GM19467 (cell line): ENCODE measurements around the gene RPS14.
A peak's percentile ranks its signal among the peaks of the same experiment; 100 is the strongest.

ENCODE experiments used
- ATAC-seq: cut with Tn5 transposase; IDR thresholded peaks from one replicate; pipeline ENCODE4 v1.9.1; 2021; ENCODE audit warnings: mild to moderate bottlenecking, moderate library complexity; ENCODE audit not compliant: unreplicated experiment

The RPS14 gene

GRCh38 chr5:150401376-150402228, 47.9 kb downstream of the RPS14 start:
- ATAC-seq = no peak

GRCh38 chr5:150401076-150401375, 48.5 kb downstream of the RPS14 start:
- no peak for ATAC-seq

- no peak for ATAC-seq
Measured at GRCh38 chr5:150400316-150401075, 49.0 kb downstream of the RPS14 start.

GRCh38 chr5:150399524-150400211, 49.9 kb downstream of the RPS14 start:
- peak; percentile 16 for ATAC-seq

- peak; percentile 56 for ATAC-seq
Measured at GRCh38 chr5:150398722-150399523, 50.6 kb downstream of the RPS14 start.

- no peak for ATAC-seq
Measured at GRCh38 chr5:150397782-150398721, 51.5 kb downstream of the RPS14 start.

GRCh38 chr5:150397146-150397781, 52.3 kb downstream of the RPS14 start:
- ATAC-seq = no peak

GRCh38 chr5:150396267-150396666, 53.3 kb downstream of the RPS14 start:
- ATAC-seq = no peak

GRCh38 chr5:150395688-150395975, 53.9 kb downstream of the RPS14 start:
- ATAC-seq = no peak

- no peak for ATAC-seq
Measured at GRCh38 chr5:150394912-150395687, 54.4 kb downstream of the RPS14 start.

GRCh38 chr5:150394131-150394530, 55.4 kb downstream of the RPS14 start:
- ATAC-seq = no peak

- no peak for ATAC-seq
Measured at GRCh38 chr5:150393096-150393645, 56.4 kb downstream of the RPS14 start.

GRCh38 chr5:150392680-150393079, 56.9 kb downstream of the RPS14 start:
- no peak for ATAC-seq
